Measurements from ENCODE around the gene THAP4.

DNA sequence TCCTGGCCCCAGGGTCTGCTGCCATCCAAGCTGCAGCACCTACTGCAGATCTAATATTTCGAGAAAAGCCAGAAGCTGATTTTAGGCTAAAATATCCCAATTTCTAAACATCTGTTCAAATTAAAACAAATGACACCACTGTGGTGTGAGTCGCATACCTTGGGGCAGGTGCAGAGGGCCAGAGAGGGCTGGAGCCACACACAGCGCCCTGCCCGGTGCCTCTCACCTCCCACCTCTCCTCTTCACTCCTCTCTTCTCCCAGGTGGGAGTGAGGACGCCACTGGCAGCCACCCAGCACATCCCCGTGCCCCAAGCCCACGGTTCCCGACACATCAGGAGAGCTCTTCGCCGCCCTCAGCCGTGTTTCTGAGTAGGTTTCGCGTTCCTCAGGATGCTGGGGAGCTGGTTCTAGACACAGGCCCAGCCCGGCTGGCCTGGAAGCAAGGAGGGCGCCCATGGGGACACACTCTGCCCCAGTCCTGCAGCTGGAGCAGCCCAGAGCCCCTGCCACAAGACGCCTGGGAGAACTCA, 21.4 kb downstream of the THAP4 start:
- TF ChIP-seq GATA2 (IDR thresholded peaks at IDR 0.05; ENCODE audit: low read depth, low read length) (no peak), GATA3 (IDR thresholded peaks at IDR 0.05; ENCODE audit: low read depth, low read length) (no peak)

Data from SH-SY5Y (cell line).